HPDE6-E6E7 (cell line): ENCODE results near the gene ADAMTS12.

Source experiments
- DNase-seq: peaks from one replicate; pipeline ENCODE4 v3.0.0; 2011; ENCODE audit warnings: missing footprints; ENCODE audit errors: extremely low spot score

ADAMTS12 gene

GRCh38 chr5:33846851-33847250 is 44.9 kb downstream of the ADAMTS12 start:
- DNase-seq = no peak

GRCh38 chr5:33843579-33843978 is 48.2 kb downstream of the ADAMTS12 start:
- DNase-seq = no peak

DNA sequence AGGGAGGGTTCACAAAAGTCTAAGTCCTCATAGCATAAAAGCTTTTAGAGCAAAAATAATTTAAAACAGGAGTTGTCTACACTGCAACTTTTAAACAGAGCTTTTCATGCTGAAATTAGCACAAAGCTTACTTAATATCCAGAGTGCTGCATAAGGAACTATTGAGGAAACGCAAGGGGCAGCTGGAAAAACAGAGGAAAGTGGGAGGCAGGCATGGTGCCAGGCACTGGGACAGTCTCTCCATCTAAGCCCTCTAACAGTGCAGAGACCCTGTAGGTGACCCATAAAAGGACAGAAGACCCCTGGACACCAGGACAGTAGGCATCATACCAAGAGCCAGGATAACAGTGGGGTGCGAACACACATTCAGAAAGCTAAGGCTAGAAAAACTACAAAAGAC is 49.3 kb downstream of the ADAMTS12 start:
- no peak for DNase-seq

DNA sequence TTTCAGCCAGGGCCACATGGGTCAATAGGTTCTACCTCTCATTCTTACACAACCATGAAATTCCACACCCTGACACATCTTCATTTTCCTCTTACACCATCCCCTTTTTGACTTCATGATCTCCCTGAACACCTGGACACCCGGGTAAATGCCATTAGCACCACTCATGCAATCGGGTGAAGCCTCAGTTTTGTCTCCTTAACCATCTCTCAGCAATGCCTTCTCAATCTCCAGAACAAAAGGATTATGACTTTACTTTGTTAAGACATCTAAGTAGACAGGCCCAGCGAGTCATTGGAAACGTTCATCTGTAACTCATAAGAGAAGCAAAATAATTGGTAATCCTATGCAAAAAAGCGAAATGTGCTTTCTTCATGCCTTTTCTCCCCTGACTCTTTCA is 49.9 kb downstream of the ADAMTS12 start:
- DNase-seq = no peak

GRCh38 chr5:33840927-33841547 is 50.8 kb downstream of the ADAMTS12 start:
- no peak for DNase-seq

DNA sequence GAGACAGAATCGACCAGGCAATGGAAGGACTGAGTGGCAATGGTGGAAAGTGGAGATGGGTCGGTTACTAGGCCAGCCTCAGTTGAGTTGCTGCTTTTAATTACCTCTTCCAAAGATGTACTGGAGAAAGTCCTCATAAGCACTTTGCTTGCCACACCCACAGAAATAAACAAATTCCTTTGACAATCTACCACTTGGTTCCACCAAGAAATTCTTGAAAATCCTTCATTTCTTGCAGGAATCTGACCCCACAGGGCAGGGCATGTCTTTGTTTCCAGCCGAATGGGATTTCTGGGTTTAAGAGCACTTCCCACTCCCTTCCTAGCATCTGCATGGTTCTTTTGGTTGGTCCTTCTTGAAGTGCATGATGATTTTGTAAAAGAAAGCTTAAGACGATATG is 54.5 kb downstream of the ADAMTS12 start:
- no peak for DNase-seq

- DNase-seq = no peak
Observed at GRCh38 chr5:33834334-33834733, 57.5 kb downstream of the ADAMTS12 start.

DNA sequence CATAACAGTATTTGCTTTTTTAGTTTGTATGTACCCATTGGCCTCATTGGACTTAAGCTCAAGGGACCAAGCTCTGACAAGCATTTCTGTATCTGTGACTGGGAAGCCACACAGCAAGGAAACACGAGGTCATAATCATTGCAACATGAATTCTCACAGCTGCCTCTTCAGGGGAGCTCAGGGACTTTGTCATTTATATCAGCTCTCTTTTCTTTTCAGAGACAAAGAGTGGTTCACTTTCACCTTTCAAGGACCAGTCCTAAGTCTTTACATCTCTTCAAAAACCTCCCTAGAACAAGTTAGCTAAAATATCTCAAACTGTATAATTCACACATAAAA is 58.6 kb downstream of the ADAMTS12 start:
- no peak for DNase-seq

GRCh38 chr5:33832404-33833236 is 59.2 kb downstream of the ADAMTS12 start:
- DNase-seq = no peak

DNA sequence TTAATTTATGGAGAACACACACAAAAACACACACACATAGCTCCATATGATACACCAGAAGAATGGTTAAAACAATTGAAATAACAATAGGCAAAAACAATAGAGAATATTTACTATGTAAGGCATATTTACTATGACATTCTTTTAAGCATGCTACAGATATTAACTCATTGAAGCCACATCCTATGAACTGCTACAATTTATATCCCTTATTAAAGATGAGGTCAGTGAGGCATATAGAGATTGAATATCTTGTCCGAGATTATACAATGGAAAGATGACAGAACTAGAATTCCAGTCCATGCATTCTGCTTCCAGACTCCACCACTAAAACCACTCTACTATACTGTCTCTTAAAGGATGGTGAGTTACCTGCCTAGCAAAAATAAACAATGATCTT is 60.7 kb downstream of the ADAMTS12 start:
- DNase-seq = no peak

GRCh38 chr5:33829430-33829829 is 62.4 kb downstream of the ADAMTS12 start:
- DNase-seq = no peak

DNA sequence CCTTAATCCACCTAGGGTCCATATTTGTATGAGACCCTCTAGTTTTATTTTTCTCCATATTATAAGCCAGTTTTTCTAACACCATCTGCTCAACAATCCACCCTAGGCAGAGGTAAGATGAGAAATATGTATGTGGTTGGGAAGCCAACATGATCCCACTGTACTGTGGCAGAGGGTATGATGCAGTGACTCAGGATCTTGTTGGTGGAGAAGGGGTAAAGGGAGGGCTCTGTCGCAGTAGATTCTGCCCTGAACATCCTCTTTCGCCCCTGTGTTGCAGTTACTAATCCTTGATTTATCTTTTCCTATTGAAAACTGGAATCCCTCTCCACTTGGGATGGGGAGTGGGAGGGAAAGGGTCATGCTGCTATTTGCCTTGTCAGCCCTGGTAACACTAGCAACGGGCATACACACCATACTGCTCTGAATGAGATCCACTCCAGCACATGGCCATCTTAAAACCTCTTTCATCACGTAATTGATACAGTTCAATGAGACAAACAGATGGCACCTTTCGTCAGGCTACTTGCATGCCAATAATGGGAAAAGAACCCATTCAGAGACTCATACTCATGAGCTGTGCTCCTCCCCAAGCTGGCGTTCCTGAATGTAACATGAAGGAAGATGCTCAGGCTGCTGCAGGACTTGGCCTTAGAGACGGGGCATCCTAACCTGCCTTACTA is 63.0 kb downstream of the ADAMTS12 start:
- no peak for DNase-seq

DNA sequence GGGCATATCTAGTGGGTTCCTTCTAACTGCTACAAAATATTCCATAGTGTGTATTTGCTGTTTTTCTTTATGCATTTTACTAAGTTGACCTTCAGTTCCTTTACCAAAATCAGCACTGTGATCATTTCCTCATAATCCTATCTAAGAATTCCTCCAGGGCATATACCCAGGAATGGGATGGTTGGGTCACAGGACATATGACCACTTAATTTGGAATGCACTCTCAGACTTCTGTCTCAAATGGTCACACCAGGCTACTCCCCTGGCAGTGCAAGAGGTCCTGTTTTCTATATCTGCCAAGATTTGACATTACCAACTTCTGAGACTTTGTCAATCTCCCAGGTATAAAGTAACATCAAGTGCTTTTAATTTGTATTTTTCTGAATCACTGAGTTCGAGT is 63.9 kb downstream of the ADAMTS12 start:
- DNase-seq = no peak

- DNase-seq = no peak
Observed at GRCh38 chr5:33827018-33827707, 64.6 kb downstream of the ADAMTS12 start.

- no peak for DNase-seq
Observed at GRCh38 chr5:33824516-33825195, 67.1 kb downstream of the ADAMTS12 start.

GRCh38 chr5:33817301-33817700 is 74.5 kb downstream of the ADAMTS12 start:
- no peak for DNase-seq

GRCh38 chr5:33816791-33817190 is 75.0 kb downstream of the ADAMTS12 start:
- no peak for DNase-seq

DNA sequence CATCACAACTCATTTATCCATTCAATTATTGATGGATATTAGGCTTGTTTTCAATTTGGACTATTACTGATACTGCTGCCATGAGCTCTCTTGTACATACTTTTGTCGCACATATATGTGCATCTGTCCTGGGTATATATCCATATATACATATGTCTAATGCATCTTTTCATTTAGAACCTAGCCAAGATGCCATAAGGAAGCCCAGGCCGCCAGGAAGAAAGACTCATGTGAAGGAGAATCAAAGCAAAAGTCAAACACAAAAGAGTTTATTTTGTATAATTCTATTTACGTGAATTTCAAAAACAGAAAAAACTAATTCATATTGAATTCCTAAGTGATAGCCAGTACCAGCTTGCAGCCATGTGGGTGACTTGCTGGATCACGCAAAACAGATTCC is 79.0 kb downstream of the ADAMTS12 start:
- DNase-seq = no peak

DNA sequence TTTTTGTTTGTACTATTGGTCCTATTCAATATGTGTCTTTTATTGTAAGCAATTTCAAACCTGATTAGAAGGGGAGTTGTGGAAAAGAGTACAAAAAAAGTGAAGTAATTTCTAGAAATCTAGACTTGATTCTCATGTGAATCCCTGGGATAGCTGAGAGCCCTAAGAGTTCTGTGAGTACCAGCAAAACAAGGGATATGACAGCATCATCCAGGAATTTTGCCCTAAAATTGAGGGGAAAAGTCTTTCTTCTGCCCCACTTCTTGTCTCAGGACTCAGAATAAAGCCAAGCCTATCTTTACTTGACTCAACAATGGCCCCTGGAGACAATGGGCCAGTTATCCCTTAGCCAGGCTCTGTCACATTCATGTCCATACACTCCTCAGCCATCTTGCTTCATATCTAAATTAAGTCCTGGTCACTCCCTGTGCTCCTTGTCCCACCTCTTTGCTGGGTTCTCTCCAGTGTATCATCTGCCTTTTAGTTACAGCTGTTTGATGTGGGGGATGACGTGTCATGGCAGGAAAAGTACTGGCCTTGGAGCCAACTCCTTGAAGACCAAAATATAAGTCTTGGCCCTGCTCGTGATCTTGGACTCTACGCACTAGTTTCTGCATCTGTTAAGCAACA is 81.2 kb downstream of the ADAMTS12 start:
- no peak for DNase-seq

DNA sequence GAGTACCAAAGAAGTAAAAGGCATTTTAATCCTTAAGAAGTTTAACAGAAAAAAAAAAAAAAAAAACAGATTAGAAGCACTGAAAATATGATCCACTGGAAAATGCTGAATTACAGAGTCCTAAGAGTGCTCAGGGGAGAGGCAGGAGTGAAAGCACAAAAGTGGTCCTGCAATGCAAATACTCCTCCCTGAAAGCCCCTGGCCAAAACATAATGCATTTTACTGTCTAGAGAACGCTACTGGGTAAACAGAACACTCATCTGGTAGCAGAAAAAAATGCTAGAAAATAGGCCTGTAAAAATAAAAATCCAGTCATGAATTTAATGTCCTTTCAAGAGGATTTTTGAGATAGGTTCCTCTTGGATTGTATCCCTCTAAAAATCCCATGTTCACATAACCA is 81.9 kb downstream of the ADAMTS12 start:
- no peak for DNase-seq

GRCh38 chr5:33808699-33809098 is 83.1 kb downstream of the ADAMTS12 start:
- DNase-seq = no peak
